Prostate gland (tissue), 2 donors: ENCODE data around the gene CYB561A3.

ENCODE experiments used
- POLR2A ChIP-seq: fragments of 450-650 bp; IDR thresholded peaks from one replicate; pipeline ENCODE4 v1.6.1; 2016; ENCODE audit warnings: antibody characterized with exemption, mild to moderate bottlenecking
- POLR2AphosphoS5 ChIP-seq: sonication (generic); formaldehyde crosslinking; IDR thresholded peaks from one replicate; pipeline ENCODE4 v1.6.1; 2017; ENCODE audit warnings: antibody characterized with exemption
- TF ChIP-seq, protein P1 (sequence below), 4 experiments: fragments of 200-600 bp in 2 of 4; fragments of 450-650 bp in 2 of 4; sonication (generic) in 2 of 4; IDR thresholded peaks; 1 replicate in 3 of 4; 2 replicates in 1 of 4; pipeline ENCODE4 v1.5.1; 2016 to 2019; ENCODE audit warnings: antibody characterized with exemption in 4 of 4, mild to moderate bottlenecking in 2 of 4, moderate library complexity in 2 of 4

DNA sequence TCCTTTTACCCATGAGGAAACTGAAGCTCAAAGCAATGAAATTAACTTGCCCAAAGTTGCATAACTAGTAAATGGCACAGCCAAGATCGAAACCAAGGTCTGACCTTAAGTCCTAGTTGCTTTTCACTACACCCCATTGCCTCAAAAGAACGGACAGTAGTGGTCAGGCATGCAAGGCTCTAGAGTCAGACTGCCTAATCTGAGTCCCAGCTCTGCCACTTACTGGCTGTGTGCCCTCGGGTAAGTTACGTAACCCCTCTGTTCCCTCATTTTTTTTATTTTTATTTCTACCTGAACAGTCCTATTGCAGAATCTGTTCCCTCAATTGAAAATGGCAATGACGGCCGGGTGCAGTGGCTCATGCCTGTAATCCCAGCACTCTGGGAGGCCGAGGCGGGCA is 9.6 kb downstream of the CYB561A3 start:
- TF ChIP-seq, protein P1, sequence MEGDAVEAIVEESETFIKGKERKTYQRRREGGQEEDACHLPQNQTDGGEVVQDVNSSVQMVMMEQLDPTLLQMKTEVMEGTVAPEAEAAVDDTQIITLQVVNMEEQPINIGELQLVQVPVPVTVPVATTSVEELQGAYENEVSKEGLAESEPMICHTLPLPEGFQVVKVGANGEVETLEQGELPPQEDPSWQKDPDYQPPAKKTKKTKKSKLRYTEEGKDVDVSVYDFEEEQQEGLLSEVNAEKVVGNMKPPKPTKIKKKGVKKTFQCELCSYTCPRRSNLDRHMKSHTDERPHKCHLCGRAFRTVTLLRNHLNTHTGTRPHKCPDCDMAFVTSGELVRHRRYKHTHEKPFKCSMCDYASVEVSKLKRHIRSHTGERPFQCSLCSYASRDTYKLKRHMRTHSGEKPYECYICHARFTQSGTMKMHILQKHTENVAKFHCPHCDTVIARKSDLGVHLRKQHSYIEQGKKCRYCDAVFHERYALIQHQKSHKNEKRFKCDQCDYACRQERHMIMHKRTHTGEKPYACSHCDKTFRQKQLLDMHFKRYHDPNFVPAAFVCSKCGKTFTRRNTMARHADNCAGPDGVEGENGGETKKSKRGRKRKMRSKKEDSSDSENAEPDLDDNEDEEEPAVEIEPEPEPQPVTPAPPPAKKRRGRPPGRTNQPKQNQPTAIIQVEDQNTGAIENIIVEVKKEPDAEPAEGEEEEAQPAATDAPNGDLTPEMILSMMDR (IDR thresholded peaks at IDR 0.05): no peak
- TF ChIP-seq POLR2A: no peak
- no peak for TF ChIP-seq POLR2AphosphoS5
